Stimulated activated CD4-positive, alpha-beta T cell treated with anti-CD3 and anti-CD28 coated beads, Interleukin-1b, Interleukin-23, amount 100 ng/mL, for 1 hour (primary cell): ENCODE measurements around the gene SPATA20.

Source experiments
- DNase-seq, 2 donors: peaks; one replicate each; pipeline ENCODE4 v3.0.0-alpha.2; 2020; ENCODE audit warnings: low read depth in 2 of 2

Gene SPATA20

GRCh38 chr17:50577451-50577954, 30.5 kb downstream of the SPATA20 start:
- DNase-seq: no peak

- DNase-seq: no peak
Measured at GRCh38 chr17:50578173-50578572, 31.2 kb downstream of the SPATA20 start.

GRCh38 chr17:50579399-50579798, 32.4 kb downstream of the SPATA20 start:
- DNase-seq: no peak

- DNase-seq: no peak
Measured at GRCh38 chr17:50580646-50581045, 33.7 kb downstream of the SPATA20 start.

GRCh38 chr17:50581316-50581715, 34.3 kb downstream of the SPATA20 start:
- no peak for DNase-seq

GRCh38 chr17:50582741-50583140, 35.8 kb downstream of the SPATA20 start:
- DNase-seq: no peak

GRCh38 chr17:50583641-50584040, 36.7 kb downstream of the SPATA20 start:
- no peak for DNase-seq

GRCh38 chr17:50584116-50584515, 37.1 kb downstream of the SPATA20 start:
- no peak for DNase-seq

GRCh38 chr17:50584749-50585148, 37.8 kb downstream of the SPATA20 start:
- no peak for DNase-seq

- DNase-seq: no peak
Measured at GRCh38 chr17:50585346-50585745, 38.4 kb downstream of the SPATA20 start.

GRCh38 chr17:50585891-50586290, 38.9 kb downstream of the SPATA20 start:
- DNase-seq: no peak

GRCh38 chr17:50586421-50587247, 39.7 kb downstream of the SPATA20 start:
- DNase-seq: no peak

GRCh38 chr17:50587571-50587970, 40.6 kb downstream of the SPATA20 start:
- DNase-seq: no peak

- no peak for DNase-seq
Measured at GRCh38 chr17:50588391-50589049, 41.5 kb downstream of the SPATA20 start.

GRCh38 chr17:50589095-50589705, 42.2 kb downstream of the SPATA20 start:
- DNase-seq: no peak

- no peak for DNase-seq
Measured at GRCh38 chr17:50590946-50591737, 44.2 kb downstream of the SPATA20 start.

- DNase-seq: no peak
Measured at GRCh38 chr17:50593321-50593720, 46.3 kb downstream of the SPATA20 start.

GRCh38 chr17:50594128-50594823, 47.3 kb downstream of the SPATA20 start:
- DNase-seq: no peak

- DNase-seq: no peak
Measured at GRCh38 chr17:50594892-50595291, 47.9 kb downstream of the SPATA20 start.

- DNase-seq: no peak
Measured at GRCh38 chr17:50596191-50597037, 49.4 kb downstream of the SPATA20 start.
